Stimulated activated CD4-positive, alpha-beta T cell treated with anti-CD3 and anti-CD28 coated beads, TNF-alpha, amount 100 ng/mL, for 24 hours (primary cell): Measurements from ENCODE around the gene PSMD13.
"Not testable (repeated sequence)": the region's sequence is repeated elsewhere in the genome, so short reads cannot be mapped to it uniquely, and the experiment has no call there.

Experiments
- DNase-seq, 3 experiments: peaks; one replicate each; pipeline ENCODE4 v3.0.0-alpha.2; 2020; ENCODE audit warnings: low read depth in 3 of 3

PSMD13 gene

DNA sequence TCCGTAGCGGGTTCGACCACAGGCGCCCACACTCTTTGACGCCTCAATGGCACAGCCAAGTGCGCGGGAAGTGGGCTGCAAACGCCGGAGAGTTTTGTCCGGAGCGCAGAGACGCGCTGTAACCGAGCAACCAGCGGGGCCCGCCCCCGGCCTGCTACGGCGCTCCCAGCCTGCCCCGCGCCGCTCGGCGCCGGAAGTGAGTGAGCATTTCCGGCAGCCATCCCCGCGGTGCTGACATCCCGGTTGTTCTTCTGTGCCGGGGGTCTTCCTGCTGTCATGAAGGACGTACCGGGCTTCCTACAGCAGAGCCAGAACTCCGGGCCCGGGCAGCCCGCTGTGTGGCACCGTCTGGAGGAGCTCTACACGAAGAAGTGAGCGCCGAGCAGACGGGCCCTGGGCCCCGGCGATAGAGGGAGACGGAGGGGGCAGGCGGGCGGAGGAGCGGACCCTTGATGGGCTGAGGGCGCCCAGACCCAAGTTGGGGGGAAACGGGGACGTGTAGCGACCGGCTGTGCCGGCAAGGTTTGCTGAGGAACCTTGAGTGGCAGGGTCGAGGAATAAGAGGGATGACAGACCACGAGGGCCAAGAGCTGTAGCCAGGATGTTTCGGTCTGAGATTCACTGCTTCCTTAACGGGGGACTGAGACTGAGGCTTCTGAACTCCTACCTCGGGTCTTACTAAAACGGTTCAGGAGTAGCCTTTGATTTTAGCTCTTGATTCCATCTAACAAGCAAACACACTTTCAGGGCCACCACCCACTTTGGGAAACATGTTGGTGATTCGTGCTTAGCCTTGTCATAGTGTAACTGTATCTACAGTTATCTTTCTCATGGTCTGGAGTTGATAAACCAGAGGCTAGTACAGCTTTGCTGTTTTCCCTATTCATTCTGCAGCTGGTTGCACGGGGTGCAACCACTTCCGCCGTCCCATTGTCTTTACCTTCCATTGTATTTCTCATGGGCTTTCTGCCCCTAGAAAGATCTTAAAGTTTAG, at the start of gene PSMD13:
PSMD13 (plus strand) TSS at position 203 of the 994 bp plus-strand sequence; CDS start at position 277, 74 bp downstream.
- DNase-seq = peak; percentile 78 to 88 (median 80)

DNA sequence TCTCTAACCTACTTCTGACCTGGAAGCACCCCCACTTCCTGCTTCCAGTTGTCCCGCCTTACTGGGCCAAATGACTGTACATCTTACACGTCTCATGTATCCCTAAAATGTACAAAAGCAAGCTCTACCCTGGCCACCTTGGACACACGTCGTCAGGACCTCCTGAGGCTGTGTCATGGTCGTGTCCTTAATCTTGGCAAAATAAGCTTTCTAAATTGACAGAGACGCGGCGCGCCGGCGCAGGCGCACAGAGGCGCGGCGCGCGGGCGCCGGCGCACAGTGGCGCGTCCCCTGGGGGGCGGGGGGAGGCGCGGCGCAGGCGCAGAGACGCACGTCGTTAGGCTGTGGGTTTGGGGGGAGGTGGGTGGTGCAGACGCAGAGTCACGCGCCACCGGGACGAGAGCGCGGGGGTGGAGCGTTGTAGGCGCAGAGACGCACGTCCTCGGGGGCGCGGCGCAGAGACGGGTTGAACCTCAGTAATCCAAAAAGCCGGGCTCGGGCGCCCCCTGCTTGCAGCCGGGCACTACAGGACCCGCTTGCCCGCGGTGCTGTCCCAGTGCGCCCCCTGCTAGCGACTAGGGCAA, 47.5 kb upstream of the PSMD13 start:
- not testable (repeated sequence) for DNase-seq

- DNase-seq = peak in 1 of 3 experiments; percentile 48
Observed at GRCh38 chr11:189843-190311, 46.9 kb upstream of the PSMD13 start.

DNA sequence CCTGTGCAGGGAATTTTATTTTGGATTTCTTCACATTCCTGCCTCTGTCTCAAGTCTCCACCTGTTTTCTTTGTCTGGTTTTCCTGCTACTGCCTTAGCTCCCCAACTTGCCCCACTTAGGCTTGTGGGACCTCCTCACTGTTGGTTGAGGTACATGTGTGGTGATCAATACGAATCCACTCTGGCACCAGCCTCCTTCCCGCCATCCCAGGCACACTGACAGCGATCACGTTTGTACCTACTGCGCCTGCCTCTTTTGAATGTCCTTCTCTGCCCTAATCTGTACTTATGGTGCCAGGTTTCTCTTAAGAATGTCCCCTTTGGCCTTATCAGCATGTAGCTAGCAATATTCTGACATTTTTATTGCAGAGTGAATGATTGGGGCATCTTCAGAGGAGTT, 46.2 kb upstream of the PSMD13 start:
- DNase-seq = not testable (repeated sequence)

GRCh38 chr11:191490-192478, 45.0 kb upstream of the PSMD13 start:
- DNase-seq = peak in 1 of 3 experiments; percentile 50

- not testable (repeated sequence) for DNase-seq
Observed at GRCh38 chr11:192674-193128, 44.1 kb upstream of the PSMD13 start, which contains the start of gene SCGB1C1. SCGB1C1 (plus strand) TSS chr11:193078; CDS start chr11:193100, 22 bp downstream.

GRCh38 chr11:193481-193880, 43.3 kb upstream of the PSMD13 start:
- not testable (repeated sequence) for DNase-seq

GRCh38 chr11:196786-197731, 39.7 kb upstream of the PSMD13 start:
- no peak for DNase-seq

DNA sequence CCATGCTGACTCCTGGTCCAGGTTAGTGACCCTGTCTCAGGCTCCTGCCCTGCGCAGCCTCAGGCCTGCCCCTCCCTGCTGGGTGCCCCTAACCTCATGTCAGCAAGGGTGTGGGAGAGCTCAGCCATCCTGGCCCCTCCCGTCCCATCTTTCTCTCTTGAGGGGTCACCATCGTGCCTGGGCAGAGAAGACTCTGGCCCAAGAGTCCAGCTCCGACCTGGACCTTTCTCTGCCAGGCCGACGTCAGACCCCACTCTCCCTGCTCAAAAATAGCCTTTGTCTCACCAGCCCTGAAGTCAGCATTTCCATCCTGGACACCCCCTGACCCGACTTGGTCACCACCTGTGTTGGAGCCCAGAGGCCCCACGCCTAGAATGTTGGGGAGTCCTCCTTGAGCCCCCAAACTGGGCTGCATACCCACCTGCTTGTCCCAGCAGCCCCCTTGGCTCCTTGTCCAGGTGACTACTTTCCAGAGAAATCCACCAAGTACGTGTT, 39.0 kb upstream of the PSMD13 start:
- no peak for DNase-seq

DNA sequence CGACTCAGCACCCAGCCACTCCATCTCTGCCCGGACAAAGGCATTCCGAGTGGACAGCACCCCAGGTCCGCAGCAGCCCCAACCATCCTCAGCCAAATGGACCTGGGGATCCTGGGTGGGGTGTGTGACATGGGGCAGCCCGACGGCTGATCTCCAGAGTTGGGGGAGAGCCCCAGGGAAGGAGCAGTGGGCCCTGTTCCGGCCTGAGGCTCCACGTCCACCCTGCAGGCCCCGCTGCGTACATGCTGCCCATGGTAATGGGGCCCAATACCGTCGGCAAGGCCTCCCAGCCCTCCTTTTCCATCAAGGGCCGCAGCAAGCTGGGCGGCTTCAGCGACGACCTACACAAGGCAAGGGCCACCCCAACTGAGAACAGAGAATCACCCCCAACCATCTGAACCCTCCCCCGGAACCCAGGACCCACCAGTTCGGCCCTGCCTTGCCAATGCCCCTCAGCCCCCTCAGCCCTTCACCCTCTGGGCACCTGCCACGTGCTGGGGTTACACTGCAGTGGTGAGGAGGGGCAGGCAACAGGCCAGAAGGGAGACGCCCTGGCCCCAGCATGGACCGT, 38.5 kb upstream of the PSMD13 start:
- DNase-seq = no peak

DNA sequence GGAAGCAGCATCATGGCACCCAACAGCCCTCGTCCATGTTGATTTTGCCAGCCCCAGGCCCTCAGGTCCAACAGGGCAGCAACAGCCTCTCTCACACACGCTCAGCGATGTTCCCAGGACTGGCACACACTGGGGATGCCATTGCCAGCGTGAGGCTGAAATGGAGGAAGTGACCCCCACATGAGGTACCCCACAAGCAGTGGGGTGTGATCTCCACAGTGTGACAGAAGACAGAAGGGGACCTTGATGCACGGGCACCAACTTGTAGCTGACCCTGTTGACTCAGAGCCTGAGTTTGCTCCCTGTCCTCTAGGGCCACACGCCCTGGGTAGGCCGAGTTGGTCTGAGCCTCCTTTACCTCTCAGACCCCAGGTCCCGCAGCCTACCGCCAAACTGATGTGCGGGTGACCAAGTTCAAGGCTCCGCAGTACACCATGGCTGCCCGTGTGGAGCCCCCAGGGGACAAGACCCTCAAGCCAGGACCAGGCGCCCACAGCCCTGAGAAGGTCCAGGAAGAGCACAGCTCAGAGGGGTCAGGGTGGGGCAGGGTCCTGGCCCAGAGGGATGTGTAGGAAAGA, 37.7 kb upstream of the PSMD13 start:
- DNase-seq = no peak

DNA sequence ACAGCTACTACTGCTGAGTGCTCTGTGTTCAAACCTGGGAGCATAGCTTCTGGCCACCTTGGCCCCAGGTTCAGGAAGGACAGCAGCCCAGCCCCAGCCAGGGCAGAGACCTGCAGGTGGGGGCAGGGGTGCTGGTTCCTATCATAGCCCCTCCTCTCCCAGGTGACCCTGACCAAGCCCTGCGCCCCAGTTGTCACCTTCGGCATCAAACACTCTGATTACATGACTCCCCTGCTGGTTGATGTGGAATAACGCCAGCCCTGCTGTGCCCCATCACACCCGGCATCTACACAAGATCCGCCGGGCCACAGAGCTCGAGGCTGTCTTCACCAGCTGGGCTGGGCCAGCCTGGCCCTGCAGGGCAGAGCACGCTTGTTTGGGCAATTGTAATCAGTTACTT, 37.0 kb upstream of the PSMD13 start:
- DNase-seq = no peak

DNA sequence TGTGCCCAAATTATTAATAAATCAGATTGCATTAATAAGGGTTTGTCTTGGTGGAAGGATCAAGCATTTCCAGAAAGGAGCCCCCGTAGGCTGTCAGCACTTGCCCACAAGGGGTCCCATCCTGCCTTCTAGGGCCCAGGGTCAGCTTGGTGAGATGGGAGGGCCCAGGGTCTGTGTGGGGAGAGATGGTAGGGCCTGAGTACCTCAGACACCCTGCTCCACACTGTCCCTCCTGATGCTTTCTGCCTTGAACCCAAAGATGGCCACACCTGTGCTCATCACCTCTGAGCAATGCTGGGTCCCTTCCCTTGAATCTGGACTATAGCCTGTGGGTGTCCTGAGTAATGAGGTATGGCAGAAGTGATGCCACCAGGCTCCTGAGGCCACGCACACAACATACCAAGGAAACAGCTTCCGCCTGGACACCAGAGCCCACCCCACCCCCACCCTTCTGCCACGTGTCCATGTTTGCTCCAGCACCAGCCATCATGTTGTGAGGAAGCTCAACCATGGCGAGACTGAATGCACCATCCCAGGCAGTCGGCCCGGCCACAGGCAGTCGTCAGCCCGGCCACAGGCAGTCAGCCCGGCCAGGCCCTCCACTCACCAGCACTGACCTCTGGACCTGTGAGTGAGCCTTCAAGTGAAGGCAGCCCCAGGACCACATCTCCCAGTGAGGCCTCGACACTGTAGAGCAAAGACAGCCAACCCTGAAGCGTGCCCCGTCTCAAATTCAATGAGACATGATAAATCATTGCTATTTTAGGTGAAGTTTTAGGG, 36.4 kb upstream of the PSMD13 start:
- DNase-seq = no peak

DNA sequence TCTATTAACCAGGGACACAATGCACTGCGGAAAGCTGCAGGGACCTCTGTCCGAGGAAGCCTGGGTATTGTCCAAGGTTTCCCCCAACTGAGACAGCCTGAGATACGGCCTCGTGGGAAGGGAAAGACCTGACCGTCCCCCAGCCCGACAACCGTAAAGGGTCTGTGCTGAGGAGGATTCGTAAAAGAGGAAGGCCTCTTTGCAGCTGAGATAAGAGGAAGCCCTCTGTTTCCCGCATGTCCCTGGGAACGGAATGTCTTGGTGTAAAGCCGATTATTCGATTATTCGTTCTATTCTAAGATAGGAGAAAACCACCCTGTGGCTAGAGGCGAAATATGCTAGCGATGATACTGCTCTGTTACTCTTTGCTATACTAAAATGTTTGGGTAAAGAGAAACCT, 34.8 kb upstream of the PSMD13 start:
- no peak for DNase-seq

DNA sequence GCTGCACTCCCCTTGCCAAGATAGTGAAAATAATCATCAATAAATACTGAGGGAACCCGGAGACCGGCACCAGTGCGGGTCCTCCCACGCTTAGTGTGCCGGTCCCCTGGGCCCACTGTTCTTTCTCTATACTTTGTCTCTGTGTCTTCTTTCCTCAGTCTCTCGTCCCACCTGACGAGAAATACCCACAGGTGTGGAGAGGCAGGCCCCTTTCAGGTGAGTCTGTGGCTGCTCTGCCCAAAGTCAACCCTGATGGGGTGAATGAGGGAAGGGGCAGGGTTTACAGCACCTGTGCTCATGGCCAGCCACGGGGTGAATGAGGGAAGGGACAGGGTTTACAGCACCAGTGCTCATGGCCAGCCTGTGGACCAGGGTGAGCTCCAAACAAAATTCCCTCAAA, 34.3 kb upstream of the PSMD13 start:
- no peak for DNase-seq

DNA sequence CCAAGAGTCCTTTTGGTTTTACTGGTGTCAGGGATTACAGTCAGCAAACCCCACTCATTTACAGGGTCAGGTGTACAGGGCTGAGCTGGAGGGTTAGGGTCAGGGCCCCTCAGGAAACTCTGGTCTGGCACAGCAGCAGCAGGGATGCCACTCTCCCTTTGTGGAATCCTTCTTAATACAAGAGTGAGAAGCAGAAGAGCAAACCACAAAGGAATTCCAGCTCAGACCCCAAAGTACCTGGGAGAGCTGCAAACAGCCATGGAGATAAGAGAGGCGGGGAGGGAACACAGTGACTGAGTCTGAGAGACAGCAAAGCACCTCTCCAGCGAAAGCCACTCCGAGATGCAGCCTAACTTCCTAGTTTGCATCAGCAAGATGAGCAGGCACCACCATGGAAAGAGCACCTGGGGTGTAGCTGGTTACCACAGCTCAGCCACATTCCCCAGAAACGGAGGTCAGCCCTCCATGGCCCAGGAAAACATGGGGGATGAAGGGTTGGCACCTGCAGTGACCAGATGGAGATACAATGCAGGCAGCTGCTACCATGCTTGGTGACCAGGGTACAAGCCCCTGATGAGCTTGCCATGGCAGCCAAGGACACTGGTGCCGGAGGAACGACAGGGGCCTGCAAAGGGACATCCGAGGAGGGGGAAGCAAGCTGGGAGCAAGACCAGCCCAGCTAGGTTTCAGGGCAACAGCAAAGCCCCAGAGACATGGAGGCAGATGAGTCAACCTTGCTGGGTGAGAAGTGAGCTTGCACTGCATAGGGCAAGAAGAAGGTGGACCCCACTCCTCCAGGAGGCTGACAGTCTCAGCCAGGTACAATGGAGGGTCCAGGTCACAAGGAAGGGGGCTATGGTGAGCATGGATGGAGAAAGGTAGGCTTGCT, 33.5 kb upstream of the PSMD13 start:
- no peak for DNase-seq

DNA sequence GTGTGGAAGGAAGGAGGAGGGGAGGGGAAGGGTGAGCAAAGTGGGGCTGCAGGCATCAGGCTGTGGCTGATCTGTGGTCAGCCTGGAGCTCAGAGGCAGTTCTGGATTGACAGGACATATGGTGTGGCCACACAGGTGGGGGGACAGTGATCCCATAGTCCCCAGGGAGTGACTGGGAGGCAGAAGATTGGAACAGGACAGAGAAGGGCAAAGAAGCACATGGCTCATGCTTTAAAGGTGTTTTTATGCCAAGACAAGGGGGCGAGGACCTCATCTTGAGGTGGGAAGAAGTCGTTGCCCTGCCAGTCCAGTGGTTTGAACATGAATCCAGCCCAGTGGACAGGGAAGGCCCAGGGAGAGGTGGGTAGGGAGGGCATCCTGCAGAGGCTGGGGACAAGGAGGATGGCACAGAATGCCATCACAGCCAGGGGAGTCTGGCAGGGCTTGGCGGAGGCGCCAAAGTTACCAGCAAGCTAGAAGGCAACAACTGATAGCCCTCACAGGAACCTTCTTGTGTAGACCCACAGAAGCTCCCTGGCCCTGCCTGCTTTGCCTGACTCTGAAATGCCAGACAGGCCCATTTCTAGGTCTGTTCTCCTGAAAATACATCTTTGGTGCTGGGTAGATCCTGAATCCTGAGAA, 32.7 kb upstream of the PSMD13 start:
- no peak for DNase-seq
